C4-2B (cell line): ENCODE data around the gene MS4A4A.
"Not testable (repeated sequence)": the region's sequence is repeated elsewhere in the genome, so short reads cannot be mapped to it uniquely, and the experiment has no call there.

ENCODE experiments used
- ZFX ChIP-seq: fragments of 450-650 bp; IDR thresholded peaks from 2 replicates; pipeline ENCODE4 v1.6.1; 2017
- TF ChIP-seq, protein P1 (sequence below): fragments of 450-650 bp; conservative IDR thresholded peaks from 2 replicates; pipeline ENCODE4 v1.5.1; 2017; ENCODE audit warnings: mild to moderate bottlenecking

DNA sequence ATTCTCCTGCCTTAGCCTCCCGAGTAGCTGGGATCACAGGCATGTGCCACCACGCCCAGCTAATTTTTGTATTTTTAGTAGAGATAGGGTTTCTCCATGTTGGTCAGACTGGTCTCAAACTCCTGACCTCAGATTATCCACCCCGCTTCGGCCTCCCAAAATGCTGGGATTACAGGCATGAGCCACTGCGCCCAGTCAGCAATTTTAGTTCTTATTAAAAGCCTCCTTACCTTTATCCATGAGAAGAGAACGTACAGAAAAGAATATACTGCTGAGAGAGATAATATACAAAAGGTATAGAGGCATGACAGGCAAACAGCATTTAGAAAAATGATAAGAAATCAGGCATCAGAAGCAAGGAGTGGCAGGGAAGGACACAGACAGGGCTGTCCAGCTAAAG lies 21.4 kb downstream of the MS4A4A start:
- TF ChIP-seq, protein P1, sequence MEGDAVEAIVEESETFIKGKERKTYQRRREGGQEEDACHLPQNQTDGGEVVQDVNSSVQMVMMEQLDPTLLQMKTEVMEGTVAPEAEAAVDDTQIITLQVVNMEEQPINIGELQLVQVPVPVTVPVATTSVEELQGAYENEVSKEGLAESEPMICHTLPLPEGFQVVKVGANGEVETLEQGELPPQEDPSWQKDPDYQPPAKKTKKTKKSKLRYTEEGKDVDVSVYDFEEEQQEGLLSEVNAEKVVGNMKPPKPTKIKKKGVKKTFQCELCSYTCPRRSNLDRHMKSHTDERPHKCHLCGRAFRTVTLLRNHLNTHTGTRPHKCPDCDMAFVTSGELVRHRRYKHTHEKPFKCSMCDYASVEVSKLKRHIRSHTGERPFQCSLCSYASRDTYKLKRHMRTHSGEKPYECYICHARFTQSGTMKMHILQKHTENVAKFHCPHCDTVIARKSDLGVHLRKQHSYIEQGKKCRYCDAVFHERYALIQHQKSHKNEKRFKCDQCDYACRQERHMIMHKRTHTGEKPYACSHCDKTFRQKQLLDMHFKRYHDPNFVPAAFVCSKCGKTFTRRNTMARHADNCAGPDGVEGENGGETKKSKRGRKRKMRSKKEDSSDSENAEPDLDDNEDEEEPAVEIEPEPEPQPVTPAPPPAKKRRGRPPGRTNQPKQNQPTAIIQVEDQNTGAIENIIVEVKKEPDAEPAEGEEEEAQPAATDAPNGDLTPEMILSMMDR: not testable (repeated sequence)
- TF ChIP-seq ZFX: not testable (repeated sequence)
